CD4-positive, alpha-beta memory T cell (primary cell): ENCODE results near the gene DBNDD1. TPM values are rescaled to one million over a fixed set of nuclear protein-coding genes. Genes with fewer than 3 reads are reported as not detected.

Experiments
- CTCF ChIA-PET: fragments of 350-600 bp; sonication (Branson Sonifier 250); formaldehyde crosslinking; loops from one replicate; lab custom pipeline; 2021; ENCODE audit warnings: inconsistent platforms; ENCODE audit not compliant: partially characterized antibody; lab: Charles Lee
- POLR2A ChIA-PET: fragments of 350-600 bp; sonication (Branson Sonifier 250); formaldehyde crosslinking; loops from one replicate; lab custom pipeline; 2021; ENCODE audit not compliant: partially characterized antibody; lab: Charles Lee
- DNase-seq, 5 donors: peaks; one replicate each; pipeline versions ENCODE4 v3.0.0 to v3.0.0-alpha.2; 2020 to 2022; ENCODE audit warnings: mixed read lengths in 1 of 5
- H3K27ac ChIP-seq: one replicate; pipeline ENCODE4 v1.7.0; 2013; ENCODE audit warnings: low read depth, low read length
- H3K27me3 ChIP-seq: 2 replicates; pipeline ENCODE4 v1.7.0; 2013; ENCODE audit warnings: mild to moderate bottlenecking, low read length, moderate library complexity; ENCODE audit not compliant: insufficient read depth
- H3K36me3 ChIP-seq: 2 replicates; pipeline ENCODE4 v1.7.0; 2013; ENCODE audit warnings: mild to moderate bottlenecking, low read length, moderate library complexity; ENCODE audit not compliant: insufficient read depth
- H3K4me1 ChIP-seq: 2 replicates; pipeline ENCODE4 v1.7.0; 2013; ENCODE audit warnings: mild to moderate bottlenecking, low read length, moderate library complexity; ENCODE audit not compliant: insufficient read depth
- H3K4me3 ChIP-seq, 2 donors: one replicate each; pipeline ENCODE4 v1.7.0; 2013; ENCODE audit warnings: low read length in 2 of 2, mild to moderate bottlenecking in 1 of 2
- H3K9me3 ChIP-seq, 2 donors: one replicate each; pipeline ENCODE4 v1.7.0; 2013; ENCODE audit warnings: low read length in 2 of 2, control low read depth in 1 of 2; ENCODE audit not compliant: control insufficient read depth in 1 of 2
- H3K27ac Mint-ChIP-seq, 7 donors: one replicate each; pipeline ENCODE4 v1.8.0; 2020 to 2021; ENCODE audit warnings: mixed read lengths in 7 of 7, mild to moderate bottlenecking in 6 of 7, inconsistent platforms in 3 of 7, moderate library complexity in 3 of 7
- H3K27me3 Mint-ChIP-seq, 2 donors: one replicate each; pipeline ENCODE4 v1.8.0; 2020 to 2021; ENCODE audit warnings: mixed read lengths in 2 of 2
- H3K36me3 Mint-ChIP-seq, 2 donors: one replicate each; pipeline ENCODE4 v1.8.0; 2020 to 2021; ENCODE audit warnings: mixed read lengths in 2 of 2, inconsistent platforms in 1 of 2, mild to moderate bottlenecking in 1 of 2
- H3K4me1 Mint-ChIP-seq, 4 donors: one replicate each; pipeline ENCODE4 v1.8.0; 2020 to 2021; ENCODE audit warnings: mixed read lengths in 4 of 4, mild to moderate bottlenecking in 1 of 4
- H3K4me3 Mint-ChIP-seq, 8 donors: one replicate each; pipeline ENCODE4 v1.8.0; 2020 to 2021; ENCODE audit warnings: mixed read lengths in 8 of 8, mild to moderate bottlenecking in 7 of 8, moderate library complexity in 6 of 8, inconsistent platforms in 3 of 8
- H3K9me3 Mint-ChIP-seq, 8 donors: one replicate each; pipeline ENCODE4 v1.8.0; 2020 to 2021; ENCODE audit warnings: mixed read lengths in 8 of 8, mild to moderate bottlenecking in 5 of 8, inconsistent platforms in 3 of 8, moderate library complexity in 1 of 8
- intact Hi-C: fragments of 100-400 bp; cut with micrococcal nuclease; formaldehyde crosslinking; loops from one replicate; pipeline ENCODE4 v1.15.1; 2023
- polyA plus RNA-seq, 2 donors: library from polyadenylated mRNA; unstranded; fragments of 300-500 nt; fragmentation: Illumina TruSeq; gene quantifications; one replicate each; pipeline ENCODE4 v1.2.3, GENCODE V29; 2021
- total RNA-seq, 2 experiments: library from RNA; stranded (reverse); gene quantifications; one replicate each; pipeline ENCODE4 v1.2.3, GENCODE V29; 2021

The DBNDD1 gene
- total and polyA plus RNA-seq, 4 experiments from 2014 or later, result 0.61 to 3.7 (median 0.94) TPM

GRCh38 chr16:89956505-89957215 is 62.6 kb downstream of the DBNDD1 start:
- no peaks in the 10 kb centered on the region for H3K36me3 ChIP-seq
- no peak overlapping the region for H3K27ac Mint-ChIP-seq

GRCh38 chr16:89955001-89955685 is 64.1 kb downstream of the DBNDD1 start:
- Histone ChIP-seq H3K4me1 (no peaks in the 10 kb centered on the region), H3K27ac (no peak overlapping the region), H3K9me3 (no peaks in the 10 kb centered on the region), H3K4me3 (no peak overlapping the region), H3K36me3 (no peaks in the 10 kb centered on the region), H3K27me3 (no peaks in the 10 kb centered on the region)
- ChIA-PET POLR2A (no interaction called here), CTCF (no interaction called here)
- no peak overlapping the region for H3K27ac Mint-ChIP-seq
- H3K27me3 Mint-ChIP-seq, result no peaks in the 10 kb centered on the region
- intact Hi-C loops, result no loop called here
- H3K4me1 Mint-ChIP-seq, result peaks cover 1 to 7% (median 2%) of the 10 kb centered on the region in 4 donors
- no peaks in the 10 kb centered on the region for H3K9me3 Mint-ChIP-seq
- no peak overlapping the region for H3K4me3 Mint-ChIP-seq
- DNase-seq, result no peak
- peaks cover 9 to 26% of the 10 kb centered on the region in 2 donors for H3K36me3 Mint-ChIP-seq

More at GRCh38 chr16:89956505-89957215, 62.6 kb downstream of the DBNDD1 start:
- Mint-ChIP-seq H3K4me1 (peaks cover 0 to 1% (median under 1%) of the 10 kb centered on the region in 4 donors), H3K4me3 (no peak overlapping the region), H3K36me3 (peaks cover 9 to 34% of the 10 kb centered on the region in 2 donors), H3K27me3 (no peaks in the 10 kb centered on the region), H3K9me3 (no peaks in the 10 kb centered on the region)
- ChIA-PET CTCF (no interaction called here), POLR2A (no interaction called here)
- intact Hi-C loops, result no loop called here
- Histone ChIP-seq H3K9me3 (no peaks in the 10 kb centered on the region), H3K27ac (no peak overlapping the region), H3K4me1 (no peaks in the 10 kb centered on the region), H3K27me3 (no peaks in the 10 kb centered on the region), H3K4me3 (no peak overlapping the region)
- DNase-seq, result no peak

Other genes starting within 250 kb of the DBNDD1 start
- gene FANCA, start 202.8 kb downstream of the DBNDD1 start, total RNA-seq, result 10 to 100 TPM in 1 of 2 experiments, 1 to 10 TPM in 1; 9.6 to 10.1 TPM
- 1 to 10 TPM; 4.6 to 8.1 TPM for gene FANCA, start 202.8 kb downstream of the DBNDD1 start, polyA plus RNA-seq
- 1 to 10 TPM; 3.0 to 3.3 TPM for gene SPIRE2, start 191.0 kb downstream of the DBNDD1 start, total RNA-seq
- under 1 TPM in 1 of 2 donors, not detected in 1; 0.71 TPM for gene SPIRE2, start 191.0 kb downstream of the DBNDD1 start, polyA plus RNA-seq
- gene TCF25, start 145.9 kb downstream of the DBNDD1 start, total RNA-seq, result 100 to 1,000 TPM; 283 to 308 TPM
- 100 to 1,000 TPM in 1 of 2 donors, 10 to 100 TPM in 1; 86.4 to 108 TPM for gene TCF25, start 145.9 kb downstream of the DBNDD1 start, polyA plus RNA-seq
- gene MC1R, start 100.6 kb downstream of the DBNDD1 start, total RNA-seq, result 10 to 100 TPM; 12.6 to 13.5 TPM
- gene MC1R, start 100.6 kb downstream of the DBNDD1 start, polyA plus RNA-seq, result under 1 TPM in 1 of 2 donors, not detected in 1; 0.22 TPM
- under 1 TPM in 1 of 2 experiments, not detected in 1; 0.73 TPM for gene TUBB3, start 96.1 kb downstream of the DBNDD1 start, total RNA-seq
- not detected for gene TUBB3, start 96.1 kb downstream of the DBNDD1 start, polyA plus RNA-seq
- 10 to 100 TPM; 45.5 to 46.0 TPM for gene DEF8, start 70.7 kb downstream of the DBNDD1 start, total RNA-seq
- gene DEF8, start 70.7 kb downstream of the DBNDD1 start, polyA plus RNA-seq, result 10 to 100 TPM; 30.7 to 40.6 TPM
- not detected for gene PRDM7, start 57.9 kb upstream of the DBNDD1 start, total RNA-seq
- not detected for gene PRDM7, start 57.9 kb upstream of the DBNDD1 start, polyA plus RNA-seq